Hypothalamus (tissue), 51 donors: Measurements from ENCODE around the gene DNAH12.
"Not testable (repeated sequence)": the region's sequence is repeated elsewhere in the genome, so short reads cannot be mapped to it uniquely, and the experiment has no call there.

Experiments used
- DNase-seq, 51 donors: peaks; one replicate each; lab custom pipeline; 2025; lab: John Stamatoyannopoulos, UW

The DNAH12 gene

GRCh38 chr3:57423335-57423734 lies 120.8 kb downstream of the DNAH12 start:
- DNase-seq = no peak

- DNase-seq = no peak
Measured at GRCh38 chr3:57421336-57421735, 122.8 kb downstream of the DNAH12 start.

GRCh38 chr3:57420001-57420400 lies 124.1 kb downstream of the DNAH12 start:
- no peak for DNase-seq

GRCh38 chr3:57411715-57412114 lies 132.4 kb downstream of the DNAH12 start:
- DNase-seq = no peak

- no peak for DNase-seq
Measured at GRCh38 chr3:57409471-57409870, 134.7 kb downstream of the DNAH12 start.

- no peak for DNase-seq
Measured at GRCh38 chr3:57402675-57403074, 141.5 kb downstream of the DNAH12 start.

GRCh38 chr3:57397175-57398026 lies 146.7 kb downstream of the DNAH12 start:
- peak in 6 of 51 donors; percentile 0 to 32 (median 3) for DNase-seq

- no peak for DNase-seq
Measured at GRCh38 chr3:57393977-57394376, 150.2 kb downstream of the DNAH12 start.

- DNase-seq = no peak
Measured at GRCh38 chr3:57391767-57392166, 152.4 kb downstream of the DNAH12 start.

- DNase-seq = no peak
Measured at GRCh38 chr3:57389271-57389670, 154.9 kb downstream of the DNAH12 start.

- DNase-seq = no peak
Measured at GRCh38 chr3:57386307-57386706, 157.8 kb downstream of the DNAH12 start.

GRCh38 chr3:57385498-57385897 lies 158.6 kb downstream of the DNAH12 start:
- DNase-seq = no peak

GRCh38 chr3:57383838-57384237 lies 160.3 kb downstream of the DNAH12 start:
- DNase-seq = no peak

- no peak for DNase-seq
Measured at GRCh38 chr3:57383406-57383805, 160.7 kb downstream of the DNAH12 start.

- peak in 1 of 51 donors; percentile 17 for DNase-seq
Measured at GRCh38 chr3:57382933-57383332, 161.2 kb downstream of the DNAH12 start.

- no peak for DNase-seq
Measured at GRCh38 chr3:57370341-57370740, 173.8 kb downstream of the DNAH12 start.

- not testable (repeated sequence) for DNase-seq
Measured at GRCh38 chr3:57365089-57365488, 179.1 kb downstream of the DNAH12 start.

- DNase-seq = not testable (repeated sequence)
Measured at GRCh38 chr3:57356275-57356674, 187.9 kb downstream of the DNAH12 start.

GRCh38 chr3:57354768-57355167 lies 189.4 kb downstream of the DNAH12 start:
- no peak for DNase-seq

- no peak for DNase-seq
Measured at GRCh38 chr3:57350271-57350670, 193.9 kb downstream of the DNAH12 start.

- DNase-seq = not testable (repeated sequence)
Measured at GRCh38 chr3:57339071-57339642, 205.0 kb downstream of the DNAH12 start.
